Measurements from ENCODE around the gene ZMYM3.

DNA sequence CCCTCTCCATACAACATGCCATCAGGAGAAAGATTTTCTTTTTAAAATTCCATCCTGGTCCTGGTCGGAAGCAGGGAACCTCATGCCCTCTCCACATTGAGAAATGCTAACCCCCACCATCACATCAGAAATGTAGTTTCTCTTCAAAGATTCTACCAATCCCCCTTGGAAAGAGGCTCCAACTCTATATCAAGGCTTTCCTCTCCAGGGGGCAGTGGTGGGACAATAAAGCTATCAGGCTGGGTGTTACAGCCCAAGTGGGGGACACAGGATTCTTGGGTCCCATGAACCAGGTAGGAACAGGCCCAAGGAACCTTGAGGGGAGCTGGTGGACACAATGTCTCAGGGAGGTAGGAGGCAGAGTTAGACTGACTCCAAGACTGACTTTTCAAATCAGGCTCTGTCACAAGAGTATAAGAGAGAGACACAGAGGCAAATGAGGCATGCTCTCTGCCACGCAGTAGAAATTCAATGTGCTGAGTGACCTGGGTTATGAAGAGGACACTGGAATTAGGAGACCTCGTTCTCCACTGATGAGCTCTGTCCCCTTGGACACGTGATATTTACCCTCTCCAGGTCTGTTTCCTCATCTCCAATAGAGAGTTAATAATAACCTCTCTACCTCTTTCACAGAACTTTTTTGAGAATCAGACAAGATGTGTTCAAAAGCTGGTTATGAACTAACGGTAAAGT lies 26.4 kb downstream of the ZMYM3 start:
- no peak for TF ChIP-seq NFIC (IDR thresholded peaks at IDR 0.05)
- TF ChIP-seq, protein P1, sequence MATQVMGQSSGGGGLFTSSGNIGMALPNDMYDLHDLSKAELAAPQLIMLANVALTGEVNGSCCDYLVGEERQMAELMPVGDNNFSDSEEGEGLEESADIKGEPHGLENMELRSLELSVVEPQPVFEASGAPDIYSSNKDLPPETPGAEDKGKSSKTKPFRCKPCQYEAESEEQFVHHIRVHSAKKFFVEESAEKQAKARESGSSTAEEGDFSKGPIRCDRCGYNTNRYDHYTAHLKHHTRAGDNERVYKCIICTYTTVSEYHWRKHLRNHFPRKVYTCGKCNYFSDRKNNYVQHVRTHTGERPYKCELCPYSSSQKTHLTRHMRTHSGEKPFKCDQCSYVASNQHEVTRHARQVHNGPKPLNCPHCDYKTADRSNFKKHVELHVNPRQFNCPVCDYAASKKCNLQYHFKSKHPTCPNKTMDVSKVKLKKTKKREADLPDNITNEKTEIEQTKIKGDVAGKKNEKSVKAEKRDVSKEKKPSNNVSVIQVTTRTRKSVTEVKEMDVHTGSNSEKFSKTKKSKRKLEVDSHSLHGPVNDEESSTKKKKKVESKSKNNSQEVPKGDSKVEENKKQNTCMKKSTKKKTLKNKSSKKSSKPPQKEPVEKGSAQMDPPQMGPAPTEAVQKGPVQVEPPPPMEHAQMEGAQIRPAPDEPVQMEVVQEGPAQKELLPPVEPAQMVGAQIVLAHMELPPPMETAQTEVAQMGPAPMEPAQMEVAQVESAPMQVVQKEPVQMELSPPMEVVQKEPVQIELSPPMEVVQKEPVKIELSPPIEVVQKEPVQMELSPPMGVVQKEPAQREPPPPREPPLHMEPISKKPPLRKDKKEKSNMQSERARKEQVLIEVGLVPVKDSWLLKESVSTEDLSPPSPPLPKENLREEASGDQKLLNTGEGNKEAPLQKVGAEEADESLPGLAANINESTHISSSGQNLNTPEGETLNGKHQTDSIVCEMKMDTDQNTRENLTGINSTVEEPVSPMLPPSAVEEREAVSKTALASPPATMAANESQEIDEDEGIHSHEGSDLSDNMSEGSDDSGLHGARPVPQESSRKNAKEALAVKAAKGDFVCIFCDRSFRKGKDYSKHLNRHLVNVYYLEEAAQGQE (IDR thresholded peaks at IDR 0.05; ENCODE audit: low read depth) = no peak
- TF ChIP-seq YY1 (IDR thresholded peaks at IDR 0.05; ENCODE audit: low read depth) = no peak
- TF ChIP-seq RAD21 (IDR thresholded peaks at IDR 0.05; ENCODE audit: low read depth) = no peak
- TF ChIP-seq, protein P2, sequence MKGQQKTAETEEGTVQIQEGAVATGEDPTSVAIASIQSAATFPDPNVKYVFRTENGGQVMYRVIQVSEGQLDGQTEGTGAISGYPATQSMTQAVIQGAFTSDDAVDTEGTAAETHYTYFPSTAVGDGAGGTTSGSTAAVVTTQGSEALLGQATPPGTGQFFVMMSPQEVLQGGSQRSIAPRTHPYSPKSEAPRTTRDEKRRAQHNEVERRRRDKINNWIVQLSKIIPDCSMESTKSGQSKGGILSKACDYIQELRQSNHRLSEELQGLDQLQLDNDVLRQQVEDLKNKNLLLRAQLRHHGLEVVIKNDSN (IDR thresholded peaks at IDR 0.05) = no peak
- TF ChIP-seq EP300 (IDR thresholded peaks at IDR 0.05; ENCODE audit: borderline replicate concordance) = no peak
- TF ChIP-seq TEAD4 (IDR thresholded peaks at IDR 0.05) = no peak
- TF ChIP-seq CREB1 (IDR thresholded peaks at IDR 0.05; ENCODE audit: low read depth) = no peak
- TF ChIP-seq TAF1 (IDR thresholded peaks at IDR 0.05; ENCODE audit: low read depth) = no peak
- TF ChIP-seq, protein P3, sequence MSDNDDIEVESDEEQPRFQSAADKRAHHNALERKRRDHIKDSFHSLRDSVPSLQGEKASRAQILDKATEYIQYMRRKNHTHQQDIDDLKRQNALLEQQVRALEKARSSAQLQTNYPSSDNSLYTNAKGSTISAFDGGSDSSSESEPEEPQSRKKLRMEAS (IDR thresholded peaks at IDR 0.05) = no peak
- TF ChIP-seq CEBPB (IDR thresholded peaks at IDR 0.05) = no peak
- TF ChIP-seq ZBTB7A (IDR thresholded peaks at IDR 0.05; ENCODE audit: low read depth) = no peak
- no peak for TF ChIP-seq FOXM1 (IDR thresholded peaks at IDR 0.05; ENCODE audit: borderline replicate concordance, low read depth)
